ENCODE data around the gene MGLL.

DNA sequence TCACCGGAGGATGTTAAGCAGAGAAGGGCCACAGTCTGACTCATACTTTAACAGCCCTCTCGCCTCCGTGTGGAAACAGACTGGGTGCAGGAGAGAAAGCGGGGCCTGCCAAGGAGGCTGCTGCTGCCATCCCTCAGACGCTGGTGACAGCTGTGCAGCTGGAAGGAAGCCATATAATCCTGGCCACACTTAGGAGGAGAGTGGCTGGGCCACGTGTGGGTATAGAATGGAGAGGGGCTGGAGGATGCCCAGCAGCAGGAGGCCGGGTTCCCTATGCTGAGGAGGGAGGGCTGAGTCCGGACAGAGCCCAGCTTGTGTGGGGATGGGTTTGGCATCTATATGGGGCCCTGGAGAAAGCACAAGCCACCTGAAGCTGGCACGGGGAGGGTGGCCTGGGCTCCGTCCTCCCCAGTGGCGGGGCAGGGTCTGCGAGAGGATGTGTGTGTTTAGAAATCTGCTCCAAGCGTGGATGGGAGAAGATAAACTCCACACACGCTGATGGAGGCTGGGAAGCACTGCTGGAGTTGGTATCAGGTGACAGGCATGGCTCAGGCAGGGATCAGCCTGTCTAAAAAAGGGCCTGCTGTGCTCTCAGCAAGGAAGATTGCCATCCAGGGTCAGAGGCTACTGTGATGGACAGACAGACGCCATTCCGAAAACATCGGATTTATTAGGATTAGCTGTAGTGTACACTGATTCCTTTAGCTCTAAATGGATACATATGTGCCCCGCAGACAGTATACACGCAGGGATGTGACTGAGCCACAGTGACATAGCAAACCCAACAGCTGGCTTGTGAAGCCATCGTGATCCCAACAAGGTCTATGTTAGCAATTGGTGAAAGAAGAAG is 133.7 kb downstream of the MGLL start:
- no peak for TF ChIP-seq CTCF (IDR thresholded peaks at IDR 0.05)
- no peak for TF ChIP-seq POLR2A (IDR thresholded peaks at IDR 0.05)

All from esophagus squamous epithelium (tissue), 4 donors.